ENCODE data around the gene RTN4RL1.

GRCh38 chr17:2056206-2057174, 31.4 kb upstream of the RTN4RL1 start:
- TF ChIP-seq CTCF (IDR thresholded peaks at IDR 0.05) (no peak), POLR2AphosphoS5 (IDR thresholded peaks at IDR 0.05; ENCODE audit: low read depth, low read length) (no peak), SIN3A (IDR thresholded peaks at IDR 0.05; ENCODE audit: borderline replicate concordance, insufficient read depth, low read depth, low read length) (no peak)

Data from Panc1 (cell line).